H1 (cell line): ENCODE results near the gene MISFA. TPM values are rescaled to one million over a fixed set of nuclear protein-coding genes. Genes with fewer than 3 reads are reported as not detected.

Experiments used
- CTCF ChIA-PET: fragments of 300-600 bp; sonication (Branson Sonifier 250); formaldehyde crosslinking; loops from one replicate; lab custom pipeline; 2021; ENCODE audit not compliant: partially characterized antibody; lab: Charles Lee
- POLR2A ChIA-PET: fragments of 300-600 bp; sonication (Branson Sonifier 250); formaldehyde crosslinking; loops from one replicate; lab custom pipeline; 2021; ENCODE audit warnings: inconsistent platforms; ENCODE audit not compliant: partially characterized antibody; lab: Charles Lee
- DNase-seq, 2 experiments: peaks; one replicate each; pipeline versions ENCODE4 v3.0.0 to v3.0.0-alpha.2; 2010 to 2022; ENCODE audit warnings: low spot score in 2 of 2, low read depth in 1 of 2, mixed read lengths in 1 of 2
- FAIRE-seq: peaks from 2 replicates; lab custom pipeline; 2011; peaks lifted over from hg19 to GRCh38; lab: Jason Lieb, UNC
- H2AFZ ChIP-seq: 2 replicates; pipeline ENCODE4 v1.8.1; 2012; ENCODE audit warnings: low read length, inconsistent platforms
- H2AK5ac ChIP-seq: 2 replicates; pipeline ENCODE4 v1.6.1; 2013; ENCODE audit warnings: low read depth, low read length
- H2BK120ac ChIP-seq: replicated peaks from 2 replicates; pipeline ENCODE3; 2013; ENCODE audit warnings: low read depth, low read length, inconsistent platforms
- H2BK12ac ChIP-seq: 2 replicates; pipeline ENCODE4 v1.6.1; 2013; ENCODE audit warnings: low read depth, low read length
- H2BK15ac ChIP-seq: 2 replicates; pipeline ENCODE4 v1.6.1; 2013; ENCODE audit warnings: low read length
- H2BK20ac ChIP-seq: 2 replicates; pipeline ENCODE4 v1.6.1; 2013; ENCODE audit warnings: low read length
- H2BK5ac ChIP-seq: 2 replicates; pipeline ENCODE4 v1.6.1; 2013; ENCODE audit warnings: low read depth, low read length
- H3K14ac ChIP-seq: 2 replicates; pipeline ENCODE4 v1.6.1; 2013; ENCODE audit warnings: inconsistent platforms; ENCODE audit not compliant: insufficient read length
- H3K18ac ChIP-seq: 2 replicates; pipeline ENCODE4 v1.6.1; 2013; ENCODE audit warnings: low read length; ENCODE audit errors: extremely low read depth
- H3K23ac ChIP-seq: 2 replicates; pipeline ENCODE4 v1.6.1; 2013; ENCODE audit warnings: inconsistent platforms; ENCODE audit not compliant: insufficient read length
- H3K23me2 ChIP-seq: 2 replicates; pipeline ENCODE4 v1.6.1; 2013; ENCODE audit warnings: low read depth, low read length
- H3K27ac ChIP-seq: 2 replicates; pipeline ENCODE4 v1.6.1; 2011; ENCODE audit warnings: low read depth, low read length, inconsistent platforms
- H3K27me3 ChIP-seq, 4 experiments: replicated peaks in 1 of 4; 1 replicate in 1 of 4; 2 replicates in 3 of 4; pipeline versions ENCODE4 v1.6.1 to v1.8.1; 2011 to 2013; ENCODE audit warnings: low read length in 3 of 4, mild to moderate bottlenecking in 3 of 4, inconsistent platforms in 2 of 4, mixed read lengths in 2 of 4, moderate library complexity in 1 of 4; ENCODE audit not compliant: control insufficient read depth in 3 of 4, insufficient read depth in 3 of 4; ENCODE audit errors: extremely low read depth in 1 of 4
- H3K36me3 ChIP-seq, 4 experiments: 2 replicates each; pipeline versions ENCODE4 v1.6.1 to v1.8.1; 2011 to 2013; ENCODE audit warnings: mild to moderate bottlenecking in 4 of 4, low read length in 3 of 4, moderate library complexity in 2 of 4, control low read depth in 1 of 4, inconsistent platforms in 1 of 4; ENCODE audit not compliant: insufficient read depth in 4 of 4, control insufficient read depth in 2 of 4
- H3K4ac ChIP-seq: replicated peaks from 2 replicates; pipeline ENCODE3; 2013; ENCODE audit warnings: low read length, low read depth, mixed read lengths, inconsistent platforms; ENCODE audit not compliant: insufficient read length
- H3K4me1 ChIP-seq, 4 experiments: replicated peaks in 1 of 4; 1 replicate in 1 of 4; 2 replicates in 3 of 4; pipeline versions ENCODE4 v1.6.1 to v1.8.1; 2011 to 2013; ENCODE audit warnings: low read length in 3 of 4, inconsistent platforms in 2 of 4, mixed read lengths in 1 of 4; ENCODE audit not compliant: insufficient read depth in 4 of 4, control insufficient read depth in 3 of 4
- H3K4me2 ChIP-seq, 2 experiments: 2 replicates each; pipeline versions ENCODE4 v1.6.1 to v1.8.1; 2011 to 2013; ENCODE audit warnings: low read depth in 2 of 2, low read length in 2 of 2, control low read depth in 1 of 2, inconsistent platforms in 1 of 2, mild to moderate bottlenecking in 1 of 2; ENCODE audit not compliant: insufficient read depth in 1 of 2
- H3K4me3 ChIP-seq, 4 experiments: fragments of 200-600, 300-600 bp in 1 of 4; sonication (generic), shearing (Covaris generic), sonication (Bioruptor Twin) in 1 of 4; 2 replicates each; pipeline versions ENCODE4 v1.5.1 to v1.8.1; 2011 to 2016; ENCODE audit warnings: low read length in 4 of 4, low read depth in 3 of 4, control low read depth in 2 of 4, inconsistent platforms in 2 of 4, mild to moderate bottlenecking in 2 of 4, mixed read lengths in 1 of 4, moderate library complexity in 1 of 4; ENCODE audit not compliant: insufficient read depth in 2 of 4; ENCODE audit errors: extremely low read depth in 1 of 4
- H3K56ac ChIP-seq: replicated peaks from 2 replicates; pipeline ENCODE3; 2013; ENCODE audit warnings: low read depth, mild to moderate bottlenecking, mixed read lengths, low read length, inconsistent platforms; ENCODE audit not compliant: insufficient read length
- H3K79me1 ChIP-seq: 2 replicates; pipeline ENCODE4 v1.6.1; 2013; ENCODE audit warnings: low read depth, low read length, control low read depth
- H3K79me2 ChIP-seq, 2 experiments: 2 replicates each; pipeline versions ENCODE4 v1.6.1 to v1.8.1; 2012 to 2013; ENCODE audit warnings: low read length in 2 of 2, mild to moderate bottlenecking in 2 of 2, inconsistent platforms in 1 of 2; ENCODE audit not compliant: insufficient read depth in 2 of 2, control insufficient read depth in 1 of 2
- H3K9ac ChIP-seq, 4 experiments: replicated peaks in 1 of 4; 1 replicate in 1 of 4; 2 replicates in 3 of 4; pipeline versions ENCODE4 v1.6.1 to v1.8.1; 2011 to 2013; ENCODE audit warnings: low read depth in 3 of 4, low read length in 3 of 4, control low read depth in 2 of 4, mild to moderate bottlenecking in 2 of 4, moderate library complexity in 2 of 4, inconsistent platforms in 1 of 4; ENCODE audit errors: extremely low read depth in 1 of 4
- H3K9me3 ChIP-seq, 2 experiments: 2 replicates each; pipeline versions ENCODE4 v1.6.1 to v1.8.1; 2012 to 2013; ENCODE audit warnings: mild to moderate bottlenecking in 2 of 2, moderate library complexity in 2 of 2, control low read depth in 1 of 2, inconsistent platforms in 1 of 2, low read depth in 1 of 2, low read length in 1 of 2, mixed read lengths in 1 of 2; ENCODE audit not compliant: insufficient read depth in 2 of 2
- H4K20me1 ChIP-seq, 2 experiments: replicated peaks in 1 of 2; 2 replicates each; pipeline versions ENCODE3 to v1.8.1; 2011 to 2013; ENCODE audit warnings: inconsistent platforms in 2 of 2, low read length in 2 of 2, mild to moderate bottlenecking in 1 of 2; ENCODE audit not compliant: insufficient read depth in 2 of 2, control insufficient read depth in 1 of 2
- H4K5ac ChIP-seq: 2 replicates; pipeline ENCODE4 v1.6.1; 2013; ENCODE audit warnings: low read length, low read depth, mixed read lengths, inconsistent platforms; ENCODE audit not compliant: insufficient read length
- H4K8ac ChIP-seq: 2 replicates; pipeline ENCODE4 v1.8.0; 2013; ENCODE audit warnings: mild to moderate bottlenecking, moderate library complexity, low read length, inconsistent platforms; ENCODE audit not compliant: insufficient read depth; ENCODE audit errors: extremely low read depth
- H4K91ac ChIP-seq: replicated peaks from 2 replicates; pipeline ENCODE3; 2013; ENCODE audit warnings: low read length, mixed read lengths, inconsistent platforms; ENCODE audit not compliant: insufficient read length
- EP300 ChIP-seq, 2 experiments: IDR thresholded peaks; 1 replicate in 1 of 2; 2 replicates in 1 of 2; pipeline ENCODE4 v1.6.1; 2011 to 2012; ENCODE audit warnings: low read depth in 2 of 2, low read length in 2 of 2, mild to moderate bottlenecking in 2 of 2, borderline replicate concordance in 1 of 2, inconsistent platforms in 1 of 2, moderate library complexity in 1 of 2
- POLR2AphosphoS5 ChIP-seq: IDR thresholded peaks from 2 replicates; pipeline ENCODE4 v1.6.1; 2011; ENCODE audit warnings: low read depth, low read length
- RXRA ChIP-seq: IDR thresholded peaks from 2 replicates; pipeline ENCODE4 v1.6.1; 2011; ENCODE audit warnings: low read depth, mild to moderate bottlenecking, low read length, moderate library complexity; ENCODE audit not compliant: insufficient read depth
- WGBS, 2 experiments: shearing (Covaris generic) in 1 of 2; methylation state at CpG; one replicate each; pipeline versions ENCODE4 v1.1.6 to v1.1.7; 2013 to 2015; ENCODE audit warnings: low lambda C conversion rate in 2 of 2, mixed read lengths in 2 of 2, inconsistent platforms in 1 of 2, low coverage in 1 of 2, missing lambda C conversion rate in 1 of 2; ENCODE audit not compliant: insufficient replicate concordance in 2 of 2, insufficient coverage in 1 of 2, insufficient read length in 1 of 2; ENCODE audit errors: extremely low coverage in 1 of 2, missing lambda C conversion rate in 1 of 2; 5-methylcytosine and 5-hydroxymethylcytosine counted together
- polyA plus RNA-seq, 7 experiments: library from polyadenylated mRNA; depleted of rRNA in 3 of 7; stranded (reverse) in 5 of 7; unstranded in 2 of 7; fragments of >200 nt in 5 of 7; fragments of 200-250 nt in 2 of 7; gene quantifications; 1 replicate in 5 of 7; 2 replicates in 1 of 7; 4 replicates in 1 of 7; pipeline versions ENCODE4 v1.2.1 to v1.2.3, GENCODE V29; 2011 to 2013; ENCODE audit warnings: missing spikeins in 2 of 7, mixed read lengths in 2 of 7
- total RNA-seq: library from RNA; stranded (reverse); fragmentation: NEBNext Ultra II Directional; extraction: Animal tissue kit (Norgen Biotek cat#: 25700); gene quantifications from 2 replicates; pipeline ENCODE4 v1.2.1, GENCODE V29; 2021

MISFA gene
- total and polyA plus RNA-seq, 2 of the 8 experiments (the other 6 are each of a cell fraction or from before 2014, with no cell fraction given) = 0.51 to 3.8 TPM

GRCh38 chr11:18594999-18595749 is 4.4 kb upstream of the MISFA start:
- no peak overlapping the region for H3K14ac ChIP-seq
- no peaks in the 10 kb centered on the region for H3K9me3 ChIP-seq
- no peaks in the 10 kb centered on the region for H3K79me1 ChIP-seq
- H4K8ac ChIP-seq = no peak overlapping the region
- H3K79me2 ChIP-seq = peaks cover 2 to 23% of the 10 kb centered on the region in 2 experiments; a peak in 2 of 4 replicates
- 69% methylated on average over 5 of the region's 5 CpGs; no CpG with 5 or more reads in 1 of the 2 experiments for WGBS, 2 experiments
- H3K27ac ChIP-seq = no peak overlapping the region
- no peaks in the 10 kb centered on the region for H3K23me2 ChIP-seq
- peaks cover 0 to 1% (median 0%) of the 10 kb centered on the region in 4 experiments; a peak in 1 of 7 replicates for H3K4me1 ChIP-seq
- no peak overlapping the region for H2BK5ac ChIP-seq
- FAIRE-seq = no peak
- H3K56ac ChIP-seq = no peak overlapping the region
- H3K18ac ChIP-seq = no peak overlapping the region
- TF ChIP-seq POLR2AphosphoS5 (no peak), RXRA (no peak), EP300 (IDR thresholded peaks at IDR 0.05; ENCODE audit: borderline replicate concordance in 1 of 2, low read depth in 2 of 2, low read length in 2 of 2) (no peak)
- H2BK120ac ChIP-seq = no peak overlapping the region
- ChIA-PET POLR2A (interaction anchor here (0.7 kb wide), 1 partner anchor 40 kb away, joined by 3 read pairs; no protein-coding TSS in a partner anchor), CTCF (interaction anchor here (0.6 kb wide), 1 partner anchor 15 kb away, joined by 4 read pairs; no protein-coding TSS in a partner anchor)
- no peak overlapping the region for H2BK12ac ChIP-seq
- no peak overlapping the region for H3K23ac ChIP-seq
- no peak overlapping the region for H3K9ac ChIP-seq
- H3K27me3 ChIP-seq = no peaks in the 10 kb centered on the region
- DNase-seq = no peak
- H2AFZ ChIP-seq = no peak overlapping the region
- no peak overlapping the region for H2BK20ac ChIP-seq
- H3K4ac ChIP-seq = no peak overlapping the region
- H3K4me2 ChIP-seq = no peak overlapping the region
- H3K4me3 ChIP-seq = no peak overlapping the region
- H4K20me1 ChIP-seq = no peaks in the 10 kb centered on the region
- peaks cover 0 to 3% (median under 1%) of the 10 kb centered on the region in 4 experiments; a peak in 3 of 8 replicates for H3K36me3 ChIP-seq
- no peak overlapping the region for H2BK15ac ChIP-seq
- H2AK5ac ChIP-seq = no peak overlapping the region
- no peak overlapping the region for H4K91ac ChIP-seq
- no peak overlapping the region for H4K5ac ChIP-seq
